Osteocyte (in vitro differentiated cells): ENCODE measurements around the gene FGF1. TPM values are rescaled to one million over a fixed set of nuclear protein-coding genes. Genes with fewer than 3 reads are reported as not detected.

Experiments
- DNase-seq: peaks from one replicate; pipeline ENCODE4 v3.0.0; 2021; ENCODE audit warnings: mixed read lengths; ENCODE audit not compliant: unreplicated experiment; ENCODE audit errors: extremely low spot score
- H3K27ac Mint-ChIP-seq: one replicate; pipeline ENCODE4 v1.8.0; 2021; ENCODE audit warnings: mild to moderate bottlenecking, mixed read lengths; ENCODE audit not compliant: unreplicated experiment
- H3K27me3 Mint-ChIP-seq: one replicate; pipeline ENCODE4 v1.8.0; 2021; ENCODE audit warnings: mixed read lengths; ENCODE audit not compliant: unreplicated experiment
- H3K36me3 Mint-ChIP-seq: one replicate; pipeline ENCODE4 v1.8.0; 2021; ENCODE audit warnings: mixed read lengths; ENCODE audit not compliant: unreplicated experiment
- H3K4me1 Mint-ChIP-seq: one replicate; pipeline ENCODE4 v1.8.0; 2021; ENCODE audit warnings: mixed read lengths; ENCODE audit not compliant: unreplicated experiment
- H3K4me3 Mint-ChIP-seq: one replicate; pipeline ENCODE4 v1.8.0; 2021; ENCODE audit warnings: mild to moderate bottlenecking, moderate library complexity, mixed read lengths; ENCODE audit not compliant: unreplicated experiment
- H3K9me3 Mint-ChIP-seq: one replicate; pipeline ENCODE4 v1.8.0; 2021; ENCODE audit warnings: mixed read lengths; ENCODE audit not compliant: unreplicated experiment
- CTCF ChIP-seq: fragments of 200-600 bp; sonication (generic); IDR thresholded peaks from 2 replicates; pipeline ENCODE4 v1.5.0; 2021; ENCODE audit warnings: antibody characterized with exemption, mild to moderate bottlenecking, moderate library complexity
- total RNA-seq: library from RNA; stranded (reverse); gene quantifications from 2 replicates; pipeline ENCODE4 v1.2.1, GENCODE V29; 2021

Gene FGF1
- total RNA-seq, 1 donor from 2014 or later = 1.5 TPM

- no peak for DNase-seq
- H3K27ac Mint-ChIP-seq = no peak overlapping the region
- H3K27me3 Mint-ChIP-seq = peaks cover 17% of the 10 kb centered on the region
- no peak for TF ChIP-seq CTCF
- peaks cover 22% of the 10 kb centered on the region for H3K4me1 Mint-ChIP-seq
- H3K4me3 Mint-ChIP-seq = no peak overlapping the region
- H3K36me3 Mint-ChIP-seq = peaks cover 1% of the 10 kb centered on the region
- H3K9me3 Mint-ChIP-seq = no peaks in the 10 kb centered on the region
Measured at GRCh38 chr5:142701673-142702311, 15.9 kb upstream of the FGF1 start.

GRCh38 chr5:142700566-142700965, 14.7 kb upstream of the FGF1 start:
- no peak for DNase-seq
- no peaks in the 10 kb centered on the region for H3K9me3 Mint-ChIP-seq
- H3K27ac Mint-ChIP-seq = no peak overlapping the region
- no peak overlapping the region for H3K4me3 Mint-ChIP-seq
- H3K36me3 Mint-ChIP-seq = peaks cover 1% of the 10 kb centered on the region
- peaks cover 17% of the 10 kb centered on the region for H3K27me3 Mint-ChIP-seq
- H3K4me1 Mint-ChIP-seq = peaks cover 26% of the 10 kb centered on the region
- TF ChIP-seq CTCF = no peak

GRCh38 chr5:142699184-142699720, 13.4 kb upstream of the FGF1 start:
- peak overlapping the region; percentile 60 for H3K27ac Mint-ChIP-seq
- peaks cover 26% of the 10 kb centered on the region for H3K4me1 Mint-ChIP-seq
- H3K4me3 Mint-ChIP-seq = no peak overlapping the region
- H3K9me3 Mint-ChIP-seq = no peaks in the 10 kb centered on the region
- peaks cover 9% of the 10 kb centered on the region for H3K27me3 Mint-ChIP-seq
- DNase-seq = peak; percentile 95
- peak; percentile 96 for TF ChIP-seq CTCF
- H3K36me3 Mint-ChIP-seq = no peaks in the 10 kb centered on the region

GRCh38 chr5:142698447-142699183, 12.7 kb upstream of the FGF1 start:
- Mint-ChIP-seq H3K4me1 (peaks cover 26% of the 10 kb centered on the region), H3K27me3 (peaks cover 6% of the 10 kb centered on the region), H3K36me3 (no peaks in the 10 kb centered on the region), H3K27ac (peak overlapping the region; percentile 60), H3K9me3 (no peaks in the 10 kb centered on the region), H3K4me3 (no peak overlapping the region)
- no peak for DNase-seq
- no peak for TF ChIP-seq CTCF
